ENCODE measurements around the gene FAM174C.

Gene FAM174C

GRCh38 chr19:1267477-1268225, 7.7 kb upstream of the FAM174C start:
- Mint-ChIP-seq H3K9me3 (no peaks in the 10 kb centered on the region), H3K27ac (peak overlapping the region; percentile 90), H3K27me3 (peaks cover 7% of the 10 kb centered on the region), H3K4me1 (ENCODE audit: low read depth) (peaks cover 83% of the 10 kb centered on the region), H3K4me3 (peak overlapping the region; percentile 66), H3K36me3 (ENCODE audit: low read depth) (peaks cover 36% of the 10 kb centered on the region)
- intact Hi-C loops (cut with micrococcal nuclease): loop anchor here (1.0 kb wide), 1 partner anchor 23 kb away; no protein-coding TSS in a partner anchor

- peaks cover 44% of the 10 kb centered on the region for H3K36me3 Mint-ChIP-seq (ENCODE audit: low read depth)
- H3K9me3 Mint-ChIP-seq: no peaks in the 10 kb centered on the region
- H3K27ac Mint-ChIP-seq: peak overlapping the region; percentile 90
- peaks cover 7% of the 10 kb centered on the region for H3K27me3 Mint-ChIP-seq
- intact Hi-C loops (cut with micrococcal nuclease): no loop called here
- peaks cover 83% of the 10 kb centered on the region for H3K4me1 Mint-ChIP-seq (ENCODE audit: low read depth)
- H3K4me3 Mint-ChIP-seq: peak overlapping the region; percentile 99
Measured at GRCh38 chr19:1268226-1269064, 6.9 kb upstream of the FAM174C start.

GRCh38 chr19:1269065-1269477, 6.3 kb upstream of the FAM174C start, which contains the start of gene CIRBP:
Gene CIRBP (plus strand): TSS chr19:1269332. CDS start chr19:1270934, 1,602 bp downstream.
- peaks cover 86% of the 10 kb centered on the region for H3K4me1 Mint-ChIP-seq (ENCODE audit: low read depth)
- intact Hi-C loops (cut with micrococcal nuclease): no loop called here
- peak within 1 kb of the TSS; percentile 99 for H3K4me3 Mint-ChIP-seq
- H3K9me3 Mint-ChIP-seq: no peaks in the 10 kb centered on the region
- H3K27me3 Mint-ChIP-seq: peaks cover 7% of the 10 kb centered on the region
- H3K36me3 Mint-ChIP-seq (ENCODE audit: low read depth): peaks cover 50% of the 10 kb centered on the region
- H3K27ac Mint-ChIP-seq: peak within 1 kb of the TSS; percentile 90

- Mint-ChIP-seq H3K4me1 (ENCODE audit: low read depth) (peaks cover 86% of the 10 kb centered on the region), H3K9me3 (no peaks in the 10 kb centered on the region), H3K27ac (peak overlapping the region; percentile 90), H3K4me3 (peak overlapping the region; percentile 99), H3K27me3 (peaks cover 7% of the 10 kb centered on the region), H3K36me3 (ENCODE audit: low read depth) (peaks cover 56% of the 10 kb centered on the region)
- intact Hi-C loops (cut with micrococcal nuclease): no loop called here
Measured at GRCh38 chr19:1269478-1270212, 5.7 kb upstream of the FAM174C start.

GRCh38 chr19:1270213-1270853, 5.0 kb upstream of the FAM174C start:
- H3K9me3 Mint-ChIP-seq: no peaks in the 10 kb centered on the region
- H3K36me3 Mint-ChIP-seq (ENCODE audit: low read depth): peaks cover 63% of the 10 kb centered on the region
- peak overlapping the region; percentile 90 for H3K27ac Mint-ChIP-seq

GRCh38 chr19:1270854-1271527, 4.3 kb upstream of the FAM174C start:
- Mint-ChIP-seq H3K4me3 (peak overlapping the region; percentile 99), H3K27ac (peak overlapping the region; percentile 90), H3K9me3 (no peaks in the 10 kb centered on the region), H3K4me1 (ENCODE audit: low read depth) (peaks cover 79% of the 10 kb centered on the region), H3K27me3 (peaks cover 7% of the 10 kb centered on the region), H3K36me3 (ENCODE audit: low read depth) (peaks cover 65% of the 10 kb centered on the region)
- intact Hi-C loops (cut with micrococcal nuclease): no loop called here

More at GRCh38 chr19:1270213-1270853, 5.0 kb upstream of the FAM174C start:
- peak overlapping the region; percentile 99 for H3K4me3 Mint-ChIP-seq
- peaks cover 85% of the 10 kb centered on the region for H3K4me1 Mint-ChIP-seq (ENCODE audit: low read depth)
- intact Hi-C loops (cut with micrococcal nuclease): no loop called here
- H3K27me3 Mint-ChIP-seq: peaks cover 7% of the 10 kb centered on the region

DNA sequence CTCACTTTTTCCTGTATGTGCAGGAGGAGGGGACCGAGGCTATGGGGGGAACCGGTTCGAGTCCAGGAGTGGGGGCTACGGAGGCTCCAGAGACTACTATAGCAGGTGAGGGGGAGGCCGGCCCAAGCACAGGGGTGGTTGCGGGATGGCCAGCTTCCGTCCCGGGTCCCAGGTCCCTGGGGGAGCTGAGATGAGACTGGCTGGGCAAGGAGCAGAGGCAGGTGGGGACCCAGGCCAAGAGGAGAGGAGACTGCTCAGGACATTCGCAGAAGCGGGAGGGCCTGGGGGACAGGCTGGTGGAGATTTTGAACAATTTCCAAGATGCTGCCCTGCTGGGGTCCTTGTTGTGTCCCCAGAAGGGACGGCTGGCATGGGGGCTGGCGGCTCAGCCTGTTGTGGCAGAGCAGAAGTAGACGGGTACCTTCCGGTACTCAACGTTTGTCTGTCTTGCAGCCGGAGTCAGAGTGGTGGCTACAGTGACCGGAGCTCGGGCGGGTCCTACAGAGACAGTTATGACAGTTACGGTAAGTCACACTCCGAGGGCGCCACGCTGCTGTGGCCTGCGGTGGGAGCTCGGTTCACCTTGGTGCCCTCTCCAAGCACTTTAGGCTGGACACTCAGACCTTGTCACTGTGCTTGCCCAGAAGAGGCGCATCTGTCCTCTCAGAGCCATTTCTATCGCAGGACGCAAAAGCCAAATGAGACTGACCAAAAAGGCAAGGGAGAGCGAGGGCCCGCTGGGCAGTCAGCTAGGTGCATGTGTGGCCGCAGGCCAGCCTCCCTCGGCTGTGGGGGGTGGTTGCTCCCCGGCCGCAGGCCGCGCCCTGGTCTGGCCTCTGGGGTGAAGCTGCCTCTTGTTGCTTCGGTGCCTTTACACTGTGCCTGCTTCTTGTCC, 3.6 kb upstream of the FAM174C start:
- Mint-ChIP-seq H3K9me3 (no peaks in the 10 kb centered on the region), H3K36me3 (ENCODE audit: low read depth) (peaks cover 69% of the 10 kb centered on the region), H3K4me1 (ENCODE audit: low read depth) (peaks cover 81% of the 10 kb centered on the region), H3K4me3 (peak overlapping the region; percentile 99), H3K27ac (peak overlapping the region; percentile 90), H3K27me3 (peaks cover 7% of the 10 kb centered on the region)
- intact Hi-C loops (cut with micrococcal nuclease): no loop called here

DNA sequence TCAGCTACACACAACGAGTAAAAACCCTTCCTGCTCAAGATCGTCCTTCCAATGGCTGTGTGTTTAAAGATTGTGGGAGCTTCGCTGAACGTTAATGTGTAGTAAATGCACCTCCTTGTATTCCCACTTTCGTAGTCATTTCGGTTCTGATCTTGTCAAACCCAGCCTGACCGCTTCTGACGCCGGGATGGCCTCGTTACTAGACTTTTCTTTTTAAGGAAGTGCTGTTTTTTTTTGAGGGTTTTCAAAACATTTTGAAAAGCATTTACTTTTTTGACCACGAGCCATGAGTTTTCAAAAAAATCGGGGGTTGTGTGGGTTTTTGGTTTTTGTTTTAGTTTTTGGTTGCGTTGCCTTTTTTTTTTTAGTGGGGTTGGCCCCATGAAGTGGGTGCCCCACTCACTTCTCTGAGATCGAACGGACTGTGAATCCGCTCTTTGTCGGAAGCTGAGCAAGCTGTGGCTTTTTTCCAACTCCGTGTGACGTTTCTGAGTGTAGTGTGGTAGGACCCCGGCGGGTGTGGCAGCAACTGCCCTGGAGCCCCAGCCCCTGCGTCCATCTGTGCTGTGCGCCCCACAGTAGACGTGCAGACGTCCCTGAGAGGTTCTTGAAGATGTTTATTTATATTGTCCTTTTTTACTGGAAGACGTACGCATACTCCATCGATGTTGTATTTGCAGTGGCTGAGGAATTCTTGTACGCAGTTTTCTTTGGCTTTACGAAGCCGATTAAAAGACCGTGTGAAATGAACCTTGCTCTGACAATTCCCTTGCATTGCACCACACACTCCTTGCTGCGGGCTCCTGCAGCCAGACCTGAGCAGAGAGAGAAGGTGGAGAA, 2.7 kb upstream of the FAM174C start:
- Mint-ChIP-seq H3K4me3 (peak overlapping the region; percentile 99), H3K9me3 (no peaks in the 10 kb centered on the region), H3K4me1 (ENCODE audit: low read depth) (peaks cover 79% of the 10 kb centered on the region), H3K27ac (peak overlapping the region; percentile 90), H3K27me3 (no peaks in the 10 kb centered on the region), H3K36me3 (ENCODE audit: low read depth) (peaks cover 78% of the 10 kb centered on the region)
- intact Hi-C loops (cut with micrococcal nuclease): no loop called here

DNA sequence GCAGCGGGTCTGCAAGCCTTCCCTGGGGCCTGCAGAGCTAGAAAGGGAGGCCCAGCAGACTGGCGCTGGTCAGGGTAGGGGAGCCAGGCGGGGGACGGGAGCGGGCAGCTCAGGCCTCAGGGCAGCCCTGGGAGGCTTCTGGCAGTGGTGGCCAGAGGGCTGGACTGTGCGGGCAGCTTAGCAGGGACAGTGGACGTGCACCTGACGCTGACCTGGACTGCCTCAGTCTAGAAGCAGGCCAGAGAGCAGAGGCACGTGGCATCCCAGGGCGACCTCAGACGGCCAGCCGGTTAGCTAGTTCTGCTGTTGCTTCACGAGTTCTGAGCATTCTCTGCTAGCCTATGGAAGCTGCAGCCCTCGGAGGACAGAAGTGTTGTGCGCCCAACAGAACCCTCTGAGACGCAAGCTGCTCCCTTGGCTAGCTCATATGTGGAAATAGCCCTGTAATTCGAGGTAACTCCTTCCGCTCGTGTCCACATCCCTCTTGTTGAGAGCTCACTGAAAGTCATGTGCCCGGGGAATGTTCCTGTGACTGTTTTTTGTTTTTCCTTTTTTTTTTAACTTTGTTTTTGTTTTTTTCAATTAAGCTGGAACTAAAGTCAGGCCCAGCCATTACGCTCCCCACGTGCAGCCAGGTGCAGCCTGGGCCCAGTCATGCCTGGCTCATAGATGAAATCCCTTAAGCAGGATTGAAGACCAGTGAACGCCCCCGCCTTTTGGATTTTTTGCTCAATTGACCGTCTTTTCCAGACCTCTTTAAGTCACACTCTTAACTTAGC, 1.9 kb upstream of the FAM174C start:
- peaks cover 78% of the 10 kb centered on the region for H3K4me1 Mint-ChIP-seq (ENCODE audit: low read depth)

GRCh38 chr19:1274081-1274851, 1.1 kb upstream of the FAM174C start:
- intact Hi-C loops (cut with micrococcal nuclease): no loop called here
- H3K9me3 Mint-ChIP-seq: no peaks in the 10 kb centered on the region
- peaks cover 89% of the 10 kb centered on the region for H3K36me3 Mint-ChIP-seq (ENCODE audit: low read depth)
- no peaks in the 10 kb centered on the region for H3K27me3 Mint-ChIP-seq
- peak overlapping the region; percentile 79 for H3K4me3 Mint-ChIP-seq
- peaks cover 72% of the 10 kb centered on the region for H3K4me1 Mint-ChIP-seq (ENCODE audit: low read depth)
- peak overlapping the region; percentile 90 for H3K27ac Mint-ChIP-seq

More for the DNA sequence above, 1.9 kb upstream of the FAM174C start:
- H3K4me3 Mint-ChIP-seq: peak overlapping the region; percentile 99
- H3K27me3 Mint-ChIP-seq: no peaks in the 10 kb centered on the region
- H3K27ac Mint-ChIP-seq: peak overlapping the region; percentile 90
- intact Hi-C loops (cut with micrococcal nuclease): no loop called here
- no peaks in the 10 kb centered on the region for H3K9me3 Mint-ChIP-seq
- H3K36me3 Mint-ChIP-seq (ENCODE audit: low read depth): peaks cover 86% of the 10 kb centered on the region
